H9 (cell line): ENCODE results near the gene MGMT. TPM values are rescaled to one million over a fixed set of nuclear protein-coding genes. Genes with fewer than 3 reads are reported as not detected.

ENCODE experiments used
- DNase-seq: peaks from one replicate; pipeline ENCODE4 v3.0.0-alpha.2; 2017
- H2AFZ ChIP-seq: one replicate; pipeline ENCODE4 v1.6.1; 2013; ENCODE audit warnings: mild to moderate bottlenecking, low read length, control low read depth, moderate library complexity
- H2AK5ac ChIP-seq: 2 replicates; pipeline ENCODE4 v1.6.1; 2013; ENCODE audit warnings: low read length, control low read depth, mixed read lengths; ENCODE audit not compliant: insufficient read length
- H2BK120ac ChIP-seq: one replicate; pipeline ENCODE4 v1.6.1; 2013; ENCODE audit warnings: low read depth, mild to moderate bottlenecking, low read length, control low read depth, inconsistent platforms; ENCODE audit not compliant: poor library complexity, severe bottlenecking
- H2BK12ac ChIP-seq: 2 replicates; pipeline ENCODE4 v1.6.1; 2013; ENCODE audit warnings: low read length, control low read depth, mixed read lengths, low read depth; ENCODE audit not compliant: insufficient read length
- H2BK15ac ChIP-seq: 2 replicates; pipeline ENCODE4 v1.6.1; 2013; ENCODE audit warnings: low read depth, low read length, control low read depth
- H2BK20ac ChIP-seq: one replicate; pipeline ENCODE4 v1.6.1; 2013; ENCODE audit warnings: low read depth, mild to moderate bottlenecking, low read length, control low read depth, inconsistent platforms; ENCODE audit not compliant: poor library complexity, severe bottlenecking
- H2BK5ac ChIP-seq: 2 replicates; pipeline ENCODE4 v1.6.1; 2013; ENCODE audit warnings: low read length, control low read depth, mixed read lengths; ENCODE audit not compliant: insufficient read length
- H3K14ac ChIP-seq: 2 replicates; pipeline ENCODE4 v1.6.1; 2013; ENCODE audit warnings: low read length, control low read depth; ENCODE audit not compliant: insufficient read depth
- H3K18ac ChIP-seq: 2 replicates; pipeline ENCODE4 v1.6.1; 2013; ENCODE audit warnings: low read depth, mild to moderate bottlenecking, mixed read lengths, low read length, control low read depth; ENCODE audit not compliant: insufficient read length
- H3K23ac ChIP-seq: 2 replicates; pipeline ENCODE4 v1.6.1; 2013; ENCODE audit warnings: low read length, control low read depth, mixed read lengths, low read depth; ENCODE audit not compliant: insufficient read length
- H3K23me2 ChIP-seq: 2 replicates; pipeline ENCODE4 v1.6.1; 2013; ENCODE audit warnings: low read depth, mild to moderate bottlenecking, mixed read lengths, low read length, control low read depth; ENCODE audit not compliant: insufficient read length, poor library complexity, severe bottlenecking
- H3K27ac ChIP-seq: 2 replicates; pipeline ENCODE4 v1.5.1; 2013; ENCODE audit warnings: low read length, control low read depth, mixed read lengths, low read depth; ENCODE audit not compliant: insufficient read length
- H3K27me3 ChIP-seq: 2 replicates; pipeline ENCODE4 v1.6.1; 2013; ENCODE audit warnings: low read length, control low read depth, inconsistent platforms; ENCODE audit not compliant: insufficient read depth
- H3K4ac ChIP-seq: 2 replicates; pipeline ENCODE4 v1.6.1; 2013; ENCODE audit warnings: low read depth, mild to moderate bottlenecking, control low read depth, inconsistent platforms, low read length, moderate library complexity
- H3K4me1 ChIP-seq: 2 replicates; pipeline ENCODE4 v1.6.1; 2013; ENCODE audit warnings: low read length, control low read depth, inconsistent platforms; ENCODE audit not compliant: insufficient read depth
- H3K4me2 ChIP-seq: 2 replicates; pipeline ENCODE4 v1.6.1; 2013; ENCODE audit warnings: low read length, control low read depth, mixed read lengths; ENCODE audit not compliant: insufficient read length, insufficient read depth
- H3K56ac ChIP-seq: 2 replicates; pipeline ENCODE4 v1.6.1; 2013; ENCODE audit warnings: low read depth, mild to moderate bottlenecking, mixed read lengths, low read length, control low read depth; ENCODE audit not compliant: insufficient read length
- H3K79me1 ChIP-seq: 2 replicates; pipeline ENCODE4 v1.6.1; 2013; ENCODE audit warnings: low read depth, mild to moderate bottlenecking, moderate library complexity, low read length, control low read depth, inconsistent platforms; ENCODE audit not compliant: insufficient read depth, poor library complexity, severe bottlenecking
- H3K79me2 ChIP-seq: 2 replicates; pipeline ENCODE4 v1.6.1; 2013; ENCODE audit warnings: low read length, control low read depth, inconsistent platforms; ENCODE audit not compliant: insufficient read depth
- H3K9ac ChIP-seq: 2 replicates; pipeline ENCODE4 v1.6.1; 2013; ENCODE audit warnings: low read length, control low read depth, mixed read lengths; ENCODE audit not compliant: insufficient read length; ENCODE audit errors: extremely low read depth
- H3K9me3 ChIP-seq: one replicate; pipeline ENCODE4 v1.6.1; 2013; ENCODE audit warnings: low read depth, low read length, inconsistent platforms; ENCODE audit not compliant: control insufficient read depth
- H3T11ph ChIP-seq: one replicate; pipeline ENCODE4 v1.6.1; 2013; ENCODE audit warnings: mild to moderate bottlenecking, low read length, control low read depth, inconsistent platforms
- H4K20me1 ChIP-seq: one replicate; pipeline ENCODE4 v1.6.1; 2013; ENCODE audit not compliant: control insufficient read depth, insufficient read length, insufficient read depth
- H4K5ac ChIP-seq: 2 replicates; pipeline ENCODE4 v1.6.1; 2013; ENCODE audit warnings: low read depth, mild to moderate bottlenecking, mixed read lengths, low read length, control low read depth; ENCODE audit not compliant: insufficient read length
- H4K8ac ChIP-seq: replicated peaks from 2 replicates; pipeline ENCODE4 v1.6.1; 2013; ENCODE audit warnings: low read length, control low read depth, mixed read lengths, low read depth; ENCODE audit not compliant: insufficient read length
- H4K91ac ChIP-seq: 2 replicates; pipeline ENCODE4 v1.6.1; 2013; ENCODE audit warnings: low read depth, mild to moderate bottlenecking, moderate library complexity, mixed read lengths, low read length, control low read depth; ENCODE audit not compliant: insufficient read length
- H3K27ac Mint-ChIP-seq, 3 experiments: 2 replicates in 2 of 3; 3 replicates in 1 of 3; pipeline ENCODE4 v1.8.0; 2020 to 2021; ENCODE audit warnings: mixed read lengths in 3 of 3, mild to moderate bottlenecking in 1 of 3, moderate library complexity in 1 of 3
- H3K27me3 Mint-ChIP-seq: 2 replicates; pipeline ENCODE4 v1.8.0; 2021; ENCODE audit warnings: low read depth, mild to moderate bottlenecking, moderate library complexity, mixed read lengths
- H3K36me3 Mint-ChIP-seq, 3 experiments: 2 replicates in 2 of 3; 3 replicates in 1 of 3; pipeline ENCODE4 v1.8.0; 2020 to 2021; ENCODE audit warnings: low read depth in 3 of 3, mixed read lengths in 3 of 3; ENCODE audit not compliant: insufficient read depth in 1 of 3
- H3K4me1 Mint-ChIP-seq, 2 experiments: 2 replicates each; pipeline ENCODE4 v1.8.0; 2020; ENCODE audit warnings: mixed read lengths in 2 of 2
- H3K4me3 Mint-ChIP-seq, 2 experiments: 2 replicates in 1 of 2; 3 replicates in 1 of 2; pipeline ENCODE4 v1.8.0; 2020 to 2021; ENCODE audit warnings: mild to moderate bottlenecking in 2 of 2, mixed read lengths in 2 of 2, moderate library complexity in 1 of 2
- H3K9me3 Mint-ChIP-seq, 2 experiments: 2 replicates in 1 of 2; 3 replicates in 1 of 2; pipeline ENCODE4 v1.8.0; 2020; ENCODE audit warnings: mild to moderate bottlenecking in 2 of 2, mixed read lengths in 2 of 2, moderate library complexity in 1 of 2
- WGBS: extraction: QIAGEN DNeasy Blood & Tissue Kit; methylation state at CpG from one replicate; pipeline ENCODE4 v1.1.7; 2013; ENCODE audit warnings: missing lambda C conversion rate, low lambda C conversion rate, mixed read lengths; ENCODE audit not compliant: insufficient read length; ENCODE audit errors: extremely low coverage; 5-methylcytosine and 5-hydroxymethylcytosine counted together
- total RNA-seq: library from RNA; stranded (reverse); gene quantifications from 2 replicates; pipeline ENCODE4 v1.2.1, GENCODE V29; 2021
- TF ChIP-seq, protein P1 (sequence below): fragments of 200-600 bp; sonication (generic); conservative IDR thresholded peaks from 3 replicates; pipeline ENCODE4 v1.8.0; 2021; ENCODE audit warnings: antibody characterized with exemption, mild to moderate bottlenecking

Gene MGMT
- total RNA-seq, 1 experiment from 2014 or later, result 18.4 TPM

DNA sequence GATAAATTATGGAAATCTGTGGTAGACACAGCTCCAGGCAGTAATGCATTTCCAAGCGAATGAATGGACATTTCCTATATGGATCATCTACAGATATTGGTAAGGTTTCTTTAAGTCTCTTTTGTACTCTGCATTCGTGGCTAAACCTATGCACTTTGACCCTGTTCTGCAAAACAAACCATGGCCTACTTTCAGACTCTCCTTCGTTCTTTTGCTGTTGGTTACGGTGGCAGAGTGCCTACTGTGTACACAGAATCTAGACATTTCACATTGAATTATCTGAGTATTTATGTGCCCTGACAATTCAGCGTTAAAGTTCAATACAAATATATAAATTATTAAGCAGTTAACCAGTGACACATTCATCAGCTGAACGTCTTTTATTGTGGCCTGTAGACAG, 93.3 kb downstream of the MGMT start:
- Histone ChIP-seq H4K20me1 (no peaks in the 10 kb centered on the region), H3K56ac (no peak overlapping the region), H2AFZ (no peak overlapping the region), H2AK5ac (no peak overlapping the region), H3K79me1 (no peaks in the 10 kb centered on the region), H3K4ac (no peak overlapping the region), H3K4me1 (no peaks in the 10 kb centered on the region), H3K79me2 (no peaks in the 10 kb centered on the region), H2BK5ac (no peak overlapping the region), H2BK20ac (no peak overlapping the region), H4K8ac (no peak overlapping the region), H4K5ac (no peak overlapping the region), H3K18ac (no peak overlapping the region), H3K9ac (no peak overlapping the region), H2BK120ac (no peak overlapping the region), H3K27ac (no peak overlapping the region), H3T11ph (no peak overlapping the region), H3K14ac (no peak overlapping the region), H2BK15ac (no peak overlapping the region), H3K4me2 (no peak overlapping the region), H2BK12ac (no peak overlapping the region), H3K23ac (no peak overlapping the region), H3K27me3 (no peaks in the 10 kb centered on the region), H4K91ac (no peak overlapping the region), H3K9me3 (no peaks in the 10 kb centered on the region), H3K23me2 (no peaks in the 10 kb centered on the region)
- no peak for DNase-seq
- H3K4me1 Mint-ChIP-seq, result peaks cover 0 to 4% of the 10 kb centered on the region in 2 experiments; a peak in 1 of 4 replicates
- no CpG with 5 or more reads among the region's 6 CpGs for WGBS
- no peak overlapping the region for H3K4me3 Mint-ChIP-seq
- H3K27ac Mint-ChIP-seq, result no peak overlapping the region
- TF ChIP-seq, protein P1, sequence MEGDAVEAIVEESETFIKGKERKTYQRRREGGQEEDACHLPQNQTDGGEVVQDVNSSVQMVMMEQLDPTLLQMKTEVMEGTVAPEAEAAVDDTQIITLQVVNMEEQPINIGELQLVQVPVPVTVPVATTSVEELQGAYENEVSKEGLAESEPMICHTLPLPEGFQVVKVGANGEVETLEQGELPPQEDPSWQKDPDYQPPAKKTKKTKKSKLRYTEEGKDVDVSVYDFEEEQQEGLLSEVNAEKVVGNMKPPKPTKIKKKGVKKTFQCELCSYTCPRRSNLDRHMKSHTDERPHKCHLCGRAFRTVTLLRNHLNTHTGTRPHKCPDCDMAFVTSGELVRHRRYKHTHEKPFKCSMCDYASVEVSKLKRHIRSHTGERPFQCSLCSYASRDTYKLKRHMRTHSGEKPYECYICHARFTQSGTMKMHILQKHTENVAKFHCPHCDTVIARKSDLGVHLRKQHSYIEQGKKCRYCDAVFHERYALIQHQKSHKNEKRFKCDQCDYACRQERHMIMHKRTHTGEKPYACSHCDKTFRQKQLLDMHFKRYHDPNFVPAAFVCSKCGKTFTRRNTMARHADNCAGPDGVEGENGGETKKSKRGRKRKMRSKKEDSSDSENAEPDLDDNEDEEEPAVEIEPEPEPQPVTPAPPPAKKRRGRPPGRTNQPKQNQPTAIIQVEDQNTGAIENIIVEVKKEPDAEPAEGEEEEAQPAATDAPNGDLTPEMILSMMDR, result no peak
- H3K36me3 Mint-ChIP-seq, result peaks cover 0 to 2% (median 0%) of the 10 kb centered on the region in 3 experiments; a peak in 1 of 7 replicates
- H3K27me3 Mint-ChIP-seq, result no peaks in the 10 kb centered on the region
- H3K9me3 Mint-ChIP-seq, result no peaks in the 10 kb centered on the region
